DMS79 (cell line): ENCODE measurements around the gene POLR3F.
"Not testable (repeated sequence)": the region's sequence is repeated elsewhere in the genome, so short reads cannot be mapped to it uniquely, and the experiment has no call there.

Experiments
- DNase-seq: peaks from one replicate; lab custom pipeline; 2025; lab: John Stamatoyannopoulos, UW

The POLR3F gene

GRCh38 chr20:18466894-18467730 lies at the start of gene POLR3F, which contains the start of gene DZANK1:
Gene POLR3F (plus strand): TSS chr20:18467390. CDS start chr20:18467507, 117 bp downstream.
Gene DZANK1 (minus strand): TSS chr20:18467030. CDS start chr20:18465358, 1,672 bp downstream.
- peak; percentile 84 for DNase-seq

- no peak for DNase-seq
Observed at GRCh38 chr20:18421608-18422007, 45.6 kb upstream of the POLR3F start.

- no peak for DNase-seq
Observed at GRCh38 chr20:18427214-18427613, 40.0 kb upstream of the POLR3F start.

- no peak for DNase-seq
Observed at GRCh38 chr20:18428490-18429173, 38.6 kb upstream of the POLR3F start.

GRCh38 chr20:18430172-18430826 lies 36.9 kb upstream of the POLR3F start:
- no peak for DNase-seq

GRCh38 chr20:18431206-18431605 lies 36.0 kb upstream of the POLR3F start:
- no peak for DNase-seq

GRCh38 chr20:18436847-18437246 lies 30.3 kb upstream of the POLR3F start:
- no peak for DNase-seq

- no peak for DNase-seq
Observed at GRCh38 chr20:18440403-18440802, 26.8 kb upstream of the POLR3F start.

GRCh38 chr20:18443886-18444285 lies 23.3 kb upstream of the POLR3F start:
- no peak for DNase-seq

- no peak for DNase-seq
Observed at GRCh38 chr20:18456600-18456999, 10.6 kb upstream of the POLR3F start.

- no peak for DNase-seq
Observed at GRCh38 chr20:18465536-18466200, 1.5 kb upstream of the POLR3F start.

GRCh38 chr20:18466574-18466893 lies 656 bp upstream of the POLR3F start:
- no peak for DNase-seq

- DNase-seq, result no peak
Observed at GRCh38 chr20:18477218-18477617, 10.0 kb downstream of the POLR3F start.

- no peak for DNase-seq
Observed at GRCh38 chr20:18477821-18478220, 10.6 kb downstream of the POLR3F start.

GRCh38 chr20:18481596-18481995 lies 14.4 kb downstream of the POLR3F start:
- no peak for DNase-seq

GRCh38 chr20:18488301-18488700 lies 21.1 kb downstream of the POLR3F start:
- DNase-seq, result no peak

GRCh38 chr20:18496042-18496441 lies 28.9 kb downstream of the POLR3F start:
- no peak for DNase-seq

GRCh38 chr20:18496740-18497592 lies 29.8 kb downstream of the POLR3F start, which contains the start of gene RBBP9:
Gene RBBP9 (minus strand): TSS chr20:18497225. CDS start chr20:18497167, 58 bp downstream.
- DNase-seq, result peak; percentile 71

GRCh38 chr20:18497603-18498002 lies 30.4 kb downstream of the POLR3F start:
- DNase-seq, result no peak

- not testable (repeated sequence) for DNase-seq
Observed at GRCh38 chr20:18501672-18502071, 34.5 kb downstream of the POLR3F start.

- DNase-seq, result no peak
Observed at GRCh38 chr20:18504479-18505060, 37.4 kb downstream of the POLR3F start.
